DMS153 treated with DMSO at 0.1 percent for 48 hours (cell line): ENCODE data around the gene VIM.
"Not testable (repeated sequence)": the region's sequence is repeated elsewhere in the genome, so short reads cannot be mapped to it uniquely, and the experiment has no call there.

Experiments
- DNase-seq: peaks from one replicate; lab custom pipeline; 2025; ENCODE audit not compliant: unreplicated experiment; lab: John Stamatoyannopoulos, UW

VIM gene

DNA sequence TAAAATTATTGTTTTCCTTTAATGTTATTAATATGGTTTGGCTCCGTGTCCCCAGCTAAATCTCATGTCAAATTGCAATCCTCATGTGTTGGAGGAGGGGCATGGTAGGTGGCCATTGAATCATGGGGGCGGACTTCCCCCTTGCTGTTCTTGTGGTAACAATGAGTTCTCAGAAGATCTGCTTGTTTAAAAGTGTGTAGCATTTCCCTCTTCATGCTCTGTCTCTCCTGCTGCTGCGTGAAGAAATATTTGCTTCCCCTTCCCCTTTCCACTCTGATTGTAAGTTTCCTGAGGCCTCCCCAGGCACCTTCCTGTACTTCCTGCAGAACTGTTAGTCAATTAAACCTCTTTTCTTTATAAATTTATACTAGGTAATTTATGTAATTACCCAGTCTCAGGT is 27.5 kb downstream of the VIM start:
- DNase-seq, result no peak

DNA sequence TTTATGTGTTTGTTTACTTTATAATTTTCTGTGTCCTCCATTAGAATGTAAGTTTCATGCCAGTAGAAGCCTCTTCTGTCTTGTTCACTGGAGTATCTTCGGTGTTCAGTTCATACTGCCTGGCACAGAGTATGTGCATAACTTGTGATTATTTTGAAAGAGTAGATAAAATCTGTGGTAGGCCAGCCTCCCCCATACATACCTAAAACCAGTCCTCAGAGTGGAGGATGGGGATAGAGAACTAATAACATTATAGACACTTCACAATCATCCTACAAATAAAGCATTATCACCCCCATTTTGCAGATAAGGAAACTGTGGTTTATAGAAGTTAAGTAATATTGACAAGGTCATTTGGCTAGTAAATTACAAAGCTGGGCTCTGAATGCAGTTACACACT is 28.0 kb downstream of the VIM start:
- DNase-seq, result no peak

DNA sequence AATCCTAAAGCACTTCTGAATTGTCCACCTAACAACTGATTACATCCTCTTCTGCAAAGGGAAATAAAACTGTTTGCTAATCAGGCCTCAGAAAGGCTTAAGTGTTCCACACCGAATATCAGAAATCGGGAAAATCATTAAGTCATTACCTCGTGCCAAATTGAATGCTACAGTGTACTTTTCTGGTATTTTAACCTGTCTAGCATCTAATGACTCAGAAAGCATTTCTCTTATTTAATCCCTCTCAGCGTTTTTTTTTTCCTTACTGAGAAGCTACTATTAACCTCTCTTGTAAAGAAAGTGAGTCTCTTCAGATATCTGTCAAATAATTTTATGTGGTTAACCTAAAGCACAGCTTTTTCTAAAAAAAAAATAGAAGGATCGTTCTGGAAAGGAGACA is 28.6 kb downstream of the VIM start:
- no peak for DNase-seq

DNA sequence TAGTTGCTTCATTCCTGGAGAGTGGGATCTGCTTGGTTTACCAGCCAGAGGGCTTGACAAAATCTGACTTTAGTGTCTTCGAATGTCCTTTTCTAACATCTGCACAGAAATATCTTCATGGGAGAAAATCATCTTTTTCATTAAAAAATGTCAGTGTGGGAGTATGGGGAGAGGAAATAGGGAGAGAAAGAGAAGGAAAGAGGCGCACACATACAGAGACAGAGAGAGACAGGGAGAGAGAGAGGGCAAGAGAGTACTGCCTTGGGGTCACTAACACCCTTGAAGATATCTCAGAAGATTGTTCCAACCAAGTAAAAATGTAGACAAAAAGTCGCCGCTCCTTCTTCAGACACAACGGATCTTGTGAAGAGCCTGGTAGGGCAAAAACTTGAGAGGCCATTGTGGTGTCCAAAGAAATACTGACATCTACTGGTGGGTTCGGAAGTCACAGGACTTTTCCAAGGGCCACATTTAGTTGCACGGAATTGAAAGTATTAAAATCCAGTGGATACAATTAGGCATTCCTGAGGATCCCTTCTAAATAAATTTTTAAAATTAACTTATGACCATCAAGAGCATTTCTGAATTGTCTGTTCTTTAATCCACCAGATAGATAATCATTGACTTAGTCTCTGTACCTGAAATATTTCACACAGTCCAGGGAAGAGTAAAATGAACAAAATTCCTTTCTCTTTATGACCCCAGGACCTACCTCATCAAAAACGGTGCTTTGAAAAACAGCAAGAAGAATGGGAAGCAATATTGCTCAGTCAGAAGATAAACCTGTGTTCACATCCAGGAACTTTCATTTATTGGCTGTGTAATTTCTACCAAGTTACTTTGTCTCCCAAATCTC is 29.7 kb downstream of the VIM start:
- peak; percentile 0 for DNase-seq

DNA sequence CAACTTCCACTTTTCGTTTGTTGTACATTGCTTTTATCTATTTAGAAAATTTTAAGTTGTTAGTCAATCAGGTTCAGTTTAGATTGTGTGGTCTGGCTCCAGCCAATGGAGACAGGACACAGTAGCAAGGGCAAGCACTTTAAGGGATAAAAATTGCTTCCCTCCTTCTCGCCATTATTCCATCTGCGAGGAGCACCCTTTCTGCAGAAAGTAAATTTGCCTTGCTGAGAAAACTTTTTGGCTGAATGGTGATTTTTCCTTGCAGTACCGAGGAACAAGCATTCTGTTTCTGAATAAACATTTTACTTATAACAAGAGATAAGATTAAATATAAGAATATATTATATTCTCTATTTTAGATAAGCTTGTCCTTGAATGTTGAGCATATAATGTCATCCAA is 34.5 kb downstream of the VIM start:
- DNase-seq, result no peak

DNA sequence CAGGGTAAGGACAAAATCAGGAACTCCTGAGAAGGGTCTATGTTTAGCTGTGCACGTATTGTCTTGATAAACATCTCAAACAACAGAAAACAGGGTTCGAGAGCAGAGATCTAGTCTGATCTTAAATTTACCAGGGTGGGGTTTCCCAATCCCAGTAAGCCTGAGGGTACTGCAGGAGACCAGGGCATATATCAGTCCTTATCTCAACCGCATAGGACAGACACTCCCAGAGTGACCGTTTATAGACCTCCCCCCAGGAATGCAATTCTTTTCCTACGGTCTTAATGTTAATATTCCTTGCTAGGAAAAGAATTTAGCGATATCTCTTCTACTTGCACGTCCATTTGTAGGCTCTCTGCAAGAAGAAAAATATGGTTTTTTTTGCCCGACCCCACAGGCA is 35.5 kb downstream of the VIM start:
- no peak for DNase-seq

DNA sequence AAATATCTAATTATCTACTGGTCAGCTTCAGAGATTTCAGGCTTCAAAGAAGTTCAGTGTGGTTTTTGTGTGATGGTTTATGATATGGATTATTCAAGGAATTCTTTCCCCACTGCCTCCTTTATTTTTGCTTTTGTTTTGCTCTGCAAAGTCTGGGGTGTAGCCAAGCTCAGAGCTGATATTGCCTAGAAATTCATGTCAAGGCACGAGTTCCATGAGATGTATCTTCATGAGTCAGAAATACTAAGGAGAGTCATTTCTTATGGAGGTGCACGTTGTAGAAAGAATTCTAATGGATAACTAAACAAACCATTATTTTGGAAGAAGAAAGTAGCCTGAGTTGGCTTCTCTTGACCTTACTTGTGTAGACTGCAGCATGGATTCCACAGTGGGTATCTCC is 37.4 kb downstream of the VIM start:
- no peak for DNase-seq

DNA sequence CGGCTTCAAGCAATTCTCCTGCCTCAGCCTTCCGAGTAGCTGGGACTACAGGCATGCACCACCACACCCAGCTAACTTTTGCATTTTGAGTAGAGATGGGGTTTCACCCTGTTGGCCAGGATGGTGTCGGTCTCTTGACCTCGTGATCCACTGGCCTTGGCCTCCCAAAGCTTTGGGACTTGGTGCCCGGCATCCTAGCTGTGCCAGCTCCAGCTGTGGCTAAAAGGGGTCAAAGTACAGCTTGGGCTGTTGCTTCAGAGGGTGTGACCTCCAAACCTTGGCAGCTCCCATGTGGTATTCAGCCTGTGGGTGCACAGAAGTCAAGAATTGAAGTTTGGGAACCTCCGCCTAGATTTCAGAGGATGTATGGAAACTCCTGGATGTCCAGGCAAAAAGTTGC is 38.5 kb downstream of the VIM start:
- not testable (repeated sequence) for DNase-seq

DNA sequence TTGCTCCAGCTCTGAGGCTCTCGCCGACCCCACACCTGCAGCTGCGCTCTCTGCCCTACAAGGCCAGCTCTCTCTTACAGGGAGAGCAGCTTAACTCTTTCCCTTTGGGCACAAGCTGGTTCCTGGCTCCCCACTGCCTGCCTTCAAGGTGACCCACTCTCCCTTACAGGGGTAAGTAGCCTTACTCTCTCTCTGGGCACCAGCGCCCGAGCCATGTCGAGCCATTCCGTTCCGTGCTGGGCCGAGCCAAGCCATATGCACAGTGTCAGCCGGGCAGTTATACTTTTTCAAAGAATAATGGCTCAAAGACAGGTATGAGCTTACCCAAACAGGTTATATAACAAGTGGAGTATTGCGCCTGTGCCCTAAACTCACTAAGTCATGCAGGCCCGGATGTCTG is 44.6 kb downstream of the VIM start:
- no peak for DNase-seq

DNA sequence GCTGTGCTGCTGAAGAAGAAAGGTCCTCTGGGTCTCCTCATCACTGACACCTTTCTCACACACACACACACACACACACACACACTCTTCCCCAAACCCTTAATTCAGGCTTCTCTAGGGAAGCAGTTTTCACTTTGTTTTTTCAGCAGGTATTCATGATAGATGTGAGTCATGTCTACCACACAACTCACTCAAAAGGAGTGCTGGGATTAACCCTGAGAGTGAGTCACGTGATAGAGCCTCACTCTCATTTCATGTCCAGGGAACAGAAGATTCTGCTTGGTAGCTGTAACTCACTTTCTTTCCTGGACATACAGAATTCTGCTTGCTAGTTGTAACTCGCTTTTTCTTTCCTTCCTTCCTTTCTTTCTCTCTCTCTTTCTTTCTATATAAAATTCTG is 45.4 kb downstream of the VIM start:
- DNase-seq, result no peak

DNA sequence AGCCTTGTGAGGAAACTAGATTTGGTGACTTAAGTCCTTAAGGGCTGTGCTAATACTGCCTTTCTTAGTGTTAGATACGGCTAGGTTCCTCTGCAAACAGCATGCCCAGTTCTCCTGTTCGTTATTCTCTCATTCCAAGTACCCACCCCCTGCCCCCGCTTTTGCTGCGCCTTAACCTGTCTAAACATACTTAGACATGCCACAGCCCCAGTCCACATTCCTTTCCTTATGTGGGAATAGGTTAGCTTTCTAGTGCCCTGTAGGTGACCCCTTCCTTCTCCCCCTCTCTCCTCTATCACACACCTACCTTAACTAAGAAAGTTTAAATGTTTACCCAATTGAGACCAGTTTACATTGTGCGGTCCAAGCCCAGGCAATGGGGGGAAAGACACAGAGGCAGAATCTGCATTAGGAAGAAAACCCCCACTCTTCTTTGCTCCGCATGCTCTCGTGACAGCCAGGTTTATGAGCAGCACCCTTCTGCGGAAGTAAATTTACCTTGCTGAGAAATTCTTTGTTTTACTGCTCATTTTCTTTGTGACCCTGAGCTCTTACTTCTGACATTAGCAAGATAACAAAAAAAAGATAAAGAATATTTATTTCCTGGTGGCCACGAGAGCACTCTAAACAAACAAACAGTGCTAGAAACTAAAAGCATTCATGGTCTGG is 48.8 kb downstream of the VIM start:
- DNase-seq, result no peak

DNA sequence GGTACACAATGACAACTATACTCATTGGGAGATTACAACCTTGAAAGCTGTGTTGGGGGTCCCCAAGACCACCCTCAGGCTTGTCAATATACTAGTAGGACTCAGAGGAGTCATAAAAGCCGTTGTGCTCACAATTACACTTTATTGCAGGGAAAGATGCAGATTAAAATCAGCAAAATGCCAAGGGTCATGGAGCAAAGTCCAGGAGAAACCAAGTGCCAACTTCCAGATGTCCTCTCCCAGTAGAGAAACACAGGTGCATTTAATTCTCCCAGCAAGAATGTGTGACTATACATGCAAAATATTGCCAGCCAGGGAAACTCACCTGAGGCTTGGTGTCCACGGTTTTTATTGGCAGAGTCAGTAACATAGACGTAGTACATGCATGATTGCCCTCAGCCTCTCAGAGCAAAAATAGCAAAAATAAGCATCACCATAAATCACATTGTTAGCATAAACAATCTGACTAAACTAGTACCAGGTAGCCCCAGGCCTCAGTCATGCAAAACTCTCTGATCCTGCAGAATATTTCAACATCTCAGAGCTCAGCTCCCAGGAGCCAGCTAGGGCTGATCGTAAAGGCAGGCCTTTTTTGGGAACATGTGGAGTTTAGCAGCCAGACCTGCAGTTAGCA is 50.7 kb downstream of the VIM start:
- DNase-seq, result no peak

DNA sequence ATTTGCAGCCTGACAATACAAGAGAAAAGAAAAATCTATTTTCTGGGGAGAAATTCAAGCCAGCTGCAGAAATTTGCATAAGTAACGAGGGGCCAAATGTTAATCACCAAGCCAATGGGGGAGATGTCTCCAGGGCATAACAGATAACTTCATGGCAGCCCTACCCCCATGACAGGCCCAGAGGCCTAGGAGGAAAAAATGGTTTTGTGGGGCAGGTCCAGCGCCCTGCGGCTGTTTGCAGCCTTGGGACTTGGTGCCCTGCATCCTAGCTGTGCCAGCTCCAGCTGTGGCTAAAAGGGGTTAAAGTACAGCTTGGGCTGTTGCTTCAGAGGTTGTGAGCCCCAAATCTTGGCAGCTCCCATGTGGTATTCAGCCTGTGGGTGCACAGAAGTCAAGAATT is 54.3 kb downstream of the VIM start:
- DNase-seq, result no peak

DNA sequence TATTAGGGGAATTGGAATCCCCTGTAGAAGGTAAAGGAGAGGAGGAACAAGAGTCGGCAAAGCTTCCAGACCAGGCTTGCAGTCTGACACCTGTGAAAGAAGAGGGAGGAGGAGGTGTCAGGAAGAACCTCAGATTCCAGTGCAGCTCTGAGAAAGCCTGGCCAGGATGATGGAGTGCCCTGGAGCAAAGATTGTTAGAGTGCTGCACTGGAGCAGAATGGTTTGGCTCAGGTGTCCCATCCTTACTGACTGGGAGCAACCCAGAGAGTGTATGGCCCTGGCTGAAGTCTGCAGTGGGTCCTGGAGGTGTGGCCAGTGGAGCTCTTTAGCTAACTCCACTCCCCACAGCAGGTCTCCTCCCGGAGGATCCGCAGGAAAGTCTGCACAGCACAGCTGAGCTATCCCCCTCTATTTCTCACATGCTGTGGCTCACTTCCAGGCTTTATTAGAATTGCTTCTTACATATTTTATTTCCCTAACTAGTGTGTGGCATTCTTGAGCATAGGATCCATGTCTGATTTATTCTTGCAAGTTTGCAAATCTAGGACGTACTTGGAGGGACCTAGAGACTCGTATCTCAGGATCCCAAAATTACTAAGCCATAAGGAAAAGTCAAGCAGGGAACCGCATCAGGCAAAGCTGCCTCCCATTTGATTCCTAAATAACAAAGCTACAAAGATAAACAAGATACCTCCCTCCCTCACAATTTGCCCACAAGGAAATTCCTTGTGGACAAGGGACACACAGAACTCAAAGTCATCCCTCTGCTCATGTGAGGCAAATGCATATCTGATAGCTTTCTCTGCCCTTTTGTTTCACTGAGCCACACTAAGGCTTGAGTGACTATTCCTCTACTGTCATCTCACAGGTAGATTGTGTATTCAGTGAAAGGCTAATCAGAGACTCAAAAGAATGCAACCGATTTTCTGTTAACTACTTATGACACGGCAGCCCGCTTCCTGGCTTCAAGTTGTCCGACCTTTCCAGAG is 58.8 kb downstream of the VIM start:
- no peak for DNase-seq
